Measurements from ENCODE around the gene TSHZ3. TPM values are rescaled to one million over a fixed set of nuclear protein-coding genes. Genes with fewer than 3 reads are reported as not detected.
A peak's percentile ranks its signal among the peaks of the same experiment; 100 is the strongest.

The TSHZ3 gene
- polyA plus RNA-seq, 1 experiment: 10.9 TPM

- Histone ChIP-seq H3K27ac (ENCODE audit: low read depth, low read length) (no peak overlapping the region), H3K9me3 (ENCODE audit: control insufficient read depth, insufficient read depth, low read length) (no peaks in the 10 kb centered on the region; the same call in 1 of the 2 replicates), H3K4me3 (ENCODE audit: low read depth, low read length) (peak overlapping the region; percentile 88), H3K27me3 (ENCODE audit: control insufficient read depth, insufficient read depth, low read length) (no peaks in the 10 kb centered on the region)
- ChIA-PET POLR2A (interaction anchor here (0.8 to 1.5 kb wide), 6 partner anchors 10 to 126 kb away, joined by 3 to 5 read pairs (median 3); no protein-coding TSS in a partner anchor), CTCF (interaction anchor here (0.6 to 1.2 kb wide), 2 partner anchors 12 to 135 kb away, joined by 3 read pairs; no protein-coding TSS in a partner anchor)
- TF ChIP-seq CTCF (IDR thresholded peaks at IDR 0.05; ENCODE audit: low read depth, low read length): no peak
- DNase-seq (ENCODE audit: low read depth, low spot score): no peak
Measured at GRCh38 chr19:31350033-31350692, 927 bp upstream of the TSHZ3 start.

GRCh38 chr19:31348481-31349159 lies 616 bp downstream of the TSHZ3 start:
- no peak for TF ChIP-seq CTCF (IDR thresholded peaks at IDR 0.05; ENCODE audit: low read depth, low read length)
- CTCF ChIA-PET: interaction anchor here (5.1 kb wide), 1 partner anchor 294 kb away, joined by 31 read pairs; no protein-coding TSS in a partner anchor
- H3K27ac ChIP-seq (ENCODE audit: low read depth, low read length): peak overlapping the region; percentile 70
- no peaks in the 10 kb centered on the region; the same call in 1 of the 2 replicates for H3K9me3 ChIP-seq (ENCODE audit: control insufficient read depth, insufficient read depth, low read length)
- DNase-seq (ENCODE audit: low read depth, low spot score): no peak
- POLR2A ChIA-PET: interaction anchor here (2.0 kb wide), 1 partner anchor 16 kb away, joined by 13 read pairs; no protein-coding TSS in a partner anchor
- H3K4me3 ChIP-seq (ENCODE audit: low read depth, low read length): peak overlapping the region; percentile 88
- H3K27me3 ChIP-seq (ENCODE audit: control insufficient read depth, insufficient read depth, low read length): no peaks in the 10 kb centered on the region

GRCh38 chr19:31347828-31348392 lies 1.3 kb downstream of the TSHZ3 start:
- no peaks in the 10 kb centered on the region; the same call in 1 of the 2 replicates for H3K9me3 ChIP-seq (ENCODE audit: control insufficient read depth, insufficient read depth, low read length)
- POLR2A ChIA-PET: interaction anchor here (2.0 kb wide), 1 partner anchor 16 kb away, joined by 13 read pairs; no protein-coding TSS in a partner anchor
- CTCF ChIA-PET: interaction anchor here (0.7 to 5.1 kb wide), 4 partner anchors 10 to 876 kb away, joined by 3 to 31 read pairs (median 10); no protein-coding TSS in a partner anchor
- peak overlapping the region; percentile 88 for H3K4me3 ChIP-seq (ENCODE audit: low read depth, low read length)
- DNase-seq (ENCODE audit: low read depth, low spot score): no peak
- peak overlapping the region; percentile 77 for H3K27ac ChIP-seq (ENCODE audit: low read depth, low read length)
- no peak for TF ChIP-seq CTCF (IDR thresholded peaks at IDR 0.05; ENCODE audit: low read depth, low read length)
- no peaks in the 10 kb centered on the region for H3K27me3 ChIP-seq (ENCODE audit: control insufficient read depth, insufficient read depth, low read length)

- DNase-seq (ENCODE audit: low read depth, low spot score): no peak
- TF ChIP-seq CTCF (IDR thresholded peaks at IDR 0.05; ENCODE audit: low read depth, low read length): no peak
- Histone ChIP-seq H3K27ac (ENCODE audit: low read depth, low read length) (peak overlapping the region; percentile 77), H3K9me3 (ENCODE audit: control insufficient read depth, insufficient read depth, low read length) (no peaks in the 10 kb centered on the region; the same call in 1 of the 2 replicates), H3K27me3 (ENCODE audit: control insufficient read depth, insufficient read depth, low read length) (no peaks in the 10 kb centered on the region), H3K4me3 (ENCODE audit: low read depth, low read length) (peak overlapping the region; percentile 88)
- ChIA-PET POLR2A (interaction anchor here (0.7 to 2.0 kb wide), 2 partner anchors 15 to 31 kb away, joined by 4 to 13 read pairs; no protein-coding TSS in a partner anchor), CTCF (interaction anchor here (0.6 to 5.1 kb wide), 8 partner anchors 9 to 877 kb away, joined by 3 to 31 read pairs (median 4); no protein-coding TSS in a partner anchor)
Measured at GRCh38 chr19:31347354-31347753, 1.9 kb downstream of the TSHZ3 start.

All from AG04450 (cell line).